A204.1 (cell line): ENCODE results near the gene OR5K3.

Source experiments
- FAIRE-seq: peaks from 2 replicates; lab custom pipeline; 2012; peaks lifted over from hg19 to GRCh38; lab: Jason Lieb, UNC

Gene OR5K3

DNA sequence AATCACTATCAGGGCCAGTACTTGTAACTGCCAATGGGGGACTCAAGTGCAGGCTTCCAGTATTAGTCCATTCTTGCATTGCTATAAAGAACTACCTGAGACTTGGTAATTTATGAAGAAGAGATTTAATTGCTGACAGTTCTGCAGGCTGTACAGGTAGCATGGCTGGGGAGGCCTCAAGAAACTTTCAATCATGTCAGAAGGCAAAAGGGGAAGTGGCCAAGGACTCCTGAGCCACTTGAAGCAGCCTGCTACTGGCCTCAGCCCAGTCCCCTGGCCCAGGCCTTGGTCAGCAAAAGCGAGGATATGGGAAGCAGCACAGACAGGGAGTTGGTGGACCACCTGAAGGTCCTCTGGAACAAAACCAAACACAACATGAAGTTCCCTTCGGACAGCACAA is 43.3 kb downstream of the OR5K3 start:
- no peak for FAIRE-seq

DNA sequence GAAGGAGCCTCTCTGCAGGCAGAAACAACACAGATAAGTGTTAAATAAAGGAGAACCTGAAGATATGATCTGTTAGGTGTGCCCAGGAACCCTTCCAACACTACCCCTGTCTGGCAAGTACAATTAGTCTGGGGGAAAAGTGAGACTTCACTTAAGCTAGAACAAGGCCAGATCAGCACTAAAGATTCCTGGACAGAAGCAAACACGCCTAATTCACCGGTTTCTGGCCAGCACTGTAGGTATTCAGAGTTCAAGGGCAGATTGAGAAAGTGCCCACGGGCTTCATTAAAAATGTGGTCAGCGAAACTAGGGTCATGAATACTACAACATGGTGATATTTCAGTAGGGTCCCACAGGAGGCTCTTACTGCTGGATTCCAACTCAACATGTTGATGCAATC is 43.9 kb downstream of the OR5K3 start:
- FAIRE-seq = no peak

- no peak for FAIRE-seq
These were observed 49.8 kb downstream of the OR5K3 start for GRCh38 chr3:98440283-98440682.
